Measurements from ENCODE around the gene NELL1.

DNA sequence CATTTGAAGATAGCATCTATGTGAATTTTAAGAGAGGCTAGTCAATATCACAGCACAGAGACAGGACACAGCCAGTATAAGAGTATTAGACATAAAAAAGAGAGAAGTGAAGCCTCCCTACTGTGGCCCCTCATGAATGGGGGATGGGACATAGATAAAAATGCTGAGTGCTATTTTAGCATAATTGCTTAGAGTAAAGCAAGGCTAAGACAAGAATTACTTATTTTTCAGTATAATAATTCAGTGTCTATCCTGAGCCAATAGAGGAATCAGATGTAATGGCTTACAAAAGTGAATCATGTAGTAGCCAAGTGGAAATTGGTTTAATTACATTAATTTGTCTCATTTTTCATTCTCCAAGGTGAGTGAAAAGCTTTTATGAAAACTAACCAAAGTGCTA is 419.5 kb downstream of the NELL1 start:
- TF ChIP-seq, protein P1, sequence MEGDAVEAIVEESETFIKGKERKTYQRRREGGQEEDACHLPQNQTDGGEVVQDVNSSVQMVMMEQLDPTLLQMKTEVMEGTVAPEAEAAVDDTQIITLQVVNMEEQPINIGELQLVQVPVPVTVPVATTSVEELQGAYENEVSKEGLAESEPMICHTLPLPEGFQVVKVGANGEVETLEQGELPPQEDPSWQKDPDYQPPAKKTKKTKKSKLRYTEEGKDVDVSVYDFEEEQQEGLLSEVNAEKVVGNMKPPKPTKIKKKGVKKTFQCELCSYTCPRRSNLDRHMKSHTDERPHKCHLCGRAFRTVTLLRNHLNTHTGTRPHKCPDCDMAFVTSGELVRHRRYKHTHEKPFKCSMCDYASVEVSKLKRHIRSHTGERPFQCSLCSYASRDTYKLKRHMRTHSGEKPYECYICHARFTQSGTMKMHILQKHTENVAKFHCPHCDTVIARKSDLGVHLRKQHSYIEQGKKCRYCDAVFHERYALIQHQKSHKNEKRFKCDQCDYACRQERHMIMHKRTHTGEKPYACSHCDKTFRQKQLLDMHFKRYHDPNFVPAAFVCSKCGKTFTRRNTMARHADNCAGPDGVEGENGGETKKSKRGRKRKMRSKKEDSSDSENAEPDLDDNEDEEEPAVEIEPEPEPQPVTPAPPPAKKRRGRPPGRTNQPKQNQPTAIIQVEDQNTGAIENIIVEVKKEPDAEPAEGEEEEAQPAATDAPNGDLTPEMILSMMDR (IDR thresholded peaks at IDR 0.05), result no peak
- no peak for TF ChIP-seq POLR2AphosphoS5 (IDR thresholded peaks at IDR 0.05)

Measured in upper lobe of left lung (tissue), 4 donors.